Activated CD4-positive, alpha-beta memory T cell treated with anti-CD3 and anti-CD28 coated beads, Interleukin-2, amount 10 ng/mL, durations not matched to agents 7 days and 5 days (primary cell): ENCODE results near the gene NSD1. TPM values are rescaled to one million over a fixed set of nuclear protein-coding genes. Genes with fewer than 3 reads are reported as not detected.

Experiments used
- total RNA-seq, 2 experiments: library from RNA; stranded (reverse); gene quantifications; one replicate each; pipeline ENCODE4 v1.2.3, GENCODE V29; 2021

Gene NSD1
- total RNA-seq, 2 experiments from 2014 or later, result 79.9 to 90.5 TPM

Other genes with a start within 250 kb of the NSD1 start
- gene HK3, start 234.4 kb upstream of the NSD1 start, total RNA-seq, result under 1 TPM in 1 of 2 experiments, not detected in 1; 0.33 TPM
- 10 to 100 TPM; 46.5 to 50.5 TPM for gene UIMC1, start 127.0 kb upstream of the NSD1 start, total RNA-seq
- gene ZNF346, start 111.1 kb upstream of the NSD1 start, total RNA-seq, result 10 to 100 TPM; 19.5 to 27.2 TPM
- gene FGFR4, start 46.9 kb upstream of the NSD1 start, total RNA-seq, result under 1 TPM; 0.33 to 0.53 TPM
- gene RAB24, start 169.9 kb downstream of the NSD1 start, total RNA-seq, result 10 to 100 TPM; 43.0 to 46.6 TPM
- gene PRELID1, start 170.0 kb downstream of the NSD1 start, total RNA-seq, result 100 to 1,000 TPM; 153 to 156 TPM
- gene MXD3, start 178.1 kb downstream of the NSD1 start, total RNA-seq, result 10 to 100 TPM; 74.1 to 75.0 TPM
- gene LMAN2, start 217.9 kb downstream of the NSD1 start, total RNA-seq, result 100 to 1,000 TPM; 145 to 149 TPM
- 100 to 1,000 TPM; 103 to 107 TPM for gene RGS14, start 224.2 kb downstream of the NSD1 start, total RNA-seq